Hepatocyte (in vitro differentiated cells): ENCODE measurements around the gene MAGEB3. TPM values are rescaled to one million over a fixed set of nuclear protein-coding genes. Genes with fewer than 3 reads are reported as not detected.
A peak's percentile ranks its signal among the peaks of the same experiment; 100 is the strongest.

Experiments
- DNase-seq: peaks from one replicate; pipeline ENCODE4 v3.0.0-alpha.2; 2016; ENCODE audit warnings: low spot score
- H2AFZ ChIP-seq: fragments of 200-600 bp; sonication (generic); 2 replicates; pipeline ENCODE4 v1.6.0; 2016; ENCODE audit warnings: antibody characterized with exemption, mild to moderate bottlenecking
- H3K27ac ChIP-seq: fragments of 200-600 bp; sonication (generic); 2 replicates; pipeline ENCODE4 v1.5.1; 2016; ENCODE audit warnings: mild to moderate bottlenecking
- H3K27me3 ChIP-seq: fragments of 200-600 bp; sonication (generic); 2 replicates; pipeline ENCODE4 v1.6.1; 2016
- H3K36me3 ChIP-seq: fragments of 200-600 bp; sonication (generic); replicated peaks from 2 replicates; pipeline ENCODE4 v1.5.1; 2016; ENCODE audit warnings: low read depth; ENCODE audit not compliant: insufficient read depth
- H3K4me1 ChIP-seq: fragments of 200-600 bp; sonication (generic); 2 replicates; pipeline ENCODE4 v1.5.1; 2016; ENCODE audit warnings: mild to moderate bottlenecking, moderate library complexity; ENCODE audit not compliant: insufficient read depth
- H3K4me2 ChIP-seq: fragments of 200-600 bp; sonication (generic); 2 replicates; pipeline ENCODE4 v1.6.0; 2016
- H3K4me3 ChIP-seq: fragments of 200-600 bp; sonication (generic); 2 replicates; pipeline ENCODE4 v1.5.1; 2016; ENCODE audit warnings: mild to moderate bottlenecking
- H3K79me2 ChIP-seq: fragments of 200-600 bp; sonication (generic); 2 replicates; pipeline ENCODE4 v1.6.0; 2017; ENCODE audit warnings: mild to moderate bottlenecking
- H3K9me2 ChIP-seq: fragments of 200-600 bp; sonication (generic); replicated peaks from 2 replicates; pipeline ENCODE4 v1.6.0; 2017; ENCODE audit warnings: mild to moderate bottlenecking; ENCODE audit not compliant: insufficient read depth
- H3K9me3 ChIP-seq: fragments of 200-600 bp; sonication (generic); 2 replicates; pipeline ENCODE4 v1.5.1; 2016; ENCODE audit warnings: low read depth, mild to moderate bottlenecking
- H4K20me1 ChIP-seq: fragments of 200-600 bp; sonication (generic); 2 replicates; pipeline ENCODE4 v1.6.0; 2016; ENCODE audit warnings: mild to moderate bottlenecking; ENCODE audit not compliant: insufficient read depth, poor library complexity, severe bottlenecking
- CTCF ChIP-seq: fragments of 200-600 bp; sonication (generic); IDR thresholded peaks from 2 replicates; pipeline ENCODE4 v1.5.1; 2016; ENCODE audit warnings: antibody characterized with exemption, mild to moderate bottlenecking; ENCODE audit not compliant: poor library complexity
- EZH2 ChIP-seq: fragments of 200-600 bp; sonication (generic); IDR thresholded peaks from 2 replicates; pipeline ENCODE4 v1.6.1; 2016; ENCODE audit warnings: antibody characterized with exemption, mild to moderate bottlenecking, borderline replicate concordance
- EZH2phosphoT487 ChIP-seq: fragments of 200-600 bp; sonication (generic); IDR thresholded peaks from one replicate; pipeline ENCODE4 v1.6.1; 2018; ENCODE audit warnings: antibody characterized with exemption, mild to moderate bottlenecking, low read depth, moderate library complexity; ENCODE audit not compliant: unreplicated experiment, severe bottlenecking
- WGBS: methylation state at CpG from one replicate; pipeline ENCODE4 v1.1.6; 2016; ENCODE audit warnings: low lambda C conversion rate; ENCODE audit errors: missing lambda C conversion rate; 5-methylcytosine and 5-hydroxymethylcytosine counted together
- polyA plus RNA-seq: library from polyadenylated mRNA; unstranded; fragments of >200 nt; fragmentation: Nextera tagmentation; extraction: Ambion mirVana; gene quantifications from 2 replicates; pipeline ENCODE4 v1.2.1, GENCODE V29; 2016
- total RNA-seq: library from RNA; depleted of rRNA; stranded (reverse); fragments of >200 nt; gene quantifications from 2 replicates; pipeline ENCODE4 v1.2.3, GENCODE V29; 2014

Gene MAGEB3
- total and polyA plus RNA-seq, 2 experiments from 2014 or later = not detected

- H3K36me3 ChIP-seq = no peaks in the 10 kb centered on the region
- H3K27ac ChIP-seq = no peak overlapping the region
- no peak overlapping the region for H2AFZ ChIP-seq
- H3K27me3 ChIP-seq = no peaks in the 10 kb centered on the region
- no peak for DNase-seq
- no peaks in the 10 kb centered on the region for H3K79me2 ChIP-seq
- H3K9me3 ChIP-seq = no peaks in the 10 kb centered on the region
- no peaks in the 10 kb centered on the region for H3K9me2 ChIP-seq
- H3K4me3 ChIP-seq = no peak overlapping the region
- TF ChIP-seq EZH2 = no peak
- no peak for TF ChIP-seq CTCF
- no peak for TF ChIP-seq EZH2phosphoT487
- no peaks in the 10 kb centered on the region for H3K4me1 ChIP-seq
- no peaks in the 10 kb centered on the region for H4K20me1 ChIP-seq
- H3K4me2 ChIP-seq = no peak overlapping the region
These were observed 52.1 kb downstream of the MAGEB3 start for GRCh38 chrX:30282527-30282926.

GRCh38 chrX:30283456-30284200 lies 53.2 kb downstream of the MAGEB3 start:
- H3K4me2 ChIP-seq = no peak overlapping the region
- WGBS = 72% methylated on average over 3 of the region's 3 CpGs

More at GRCh38 chrX:30283456-30284200, 53.2 kb downstream of the MAGEB3 start:
- Histone ChIP-seq H3K27ac (peak overlapping the region; percentile 59), H3K4me1 (no peaks in the 10 kb centered on the region), H3K36me3 (no peaks in the 10 kb centered on the region), H2AFZ (no peak overlapping the region), H4K20me1 (no peaks in the 10 kb centered on the region), H3K27me3 (no peaks in the 10 kb centered on the region), H3K4me3 (no peak overlapping the region), H3K9me2 (no peaks in the 10 kb centered on the region), H3K9me3 (no peaks in the 10 kb centered on the region), H3K79me2 (no peaks in the 10 kb centered on the region)
- TF ChIP-seq CTCF (no peak), EZH2 (no peak), EZH2phosphoT487 (no peak)
- peak; percentile 41 for DNase-seq

Other genes starting within 250 kb of the MAGEB3 start
- gene MAGEB2, start 15.1 kb upstream of the MAGEB3 start, total RNA-seq = not detected in 2 replicates
- not detected in 2 replicates for gene MAGEB2, start 15.1 kb upstream of the MAGEB3 start, polyA plus RNA-seq
- gene MAGEB4, start 11.3 kb downstream of the MAGEB3 start, total RNA-seq = not detected in 2 replicates
- gene MAGEB4, start 11.3 kb downstream of the MAGEB3 start, polyA plus RNA-seq = not detected in 2 replicates
- gene MAGEB1, start 16.5 kb downstream of the MAGEB3 start, total RNA-seq = not detected in 2 replicates
- not detected in 2 replicates for gene MAGEB1, start 16.5 kb downstream of the MAGEB3 start, polyA plus RNA-seq
- 0.20 and 0.63 TPM in 2 replicates for gene NR0B1, start 78.7 kb downstream of the MAGEB3 start, total RNA-seq
- gene NR0B1, start 78.7 kb downstream of the MAGEB3 start, polyA plus RNA-seq = 0.23 and 0.46 TPM in 2 replicates